ENCODE results near the gene HMX2. TPM values are rescaled to one million over a fixed set of nuclear protein-coding genes. Genes with fewer than 3 reads are reported as not detected.
A peak's percentile ranks its signal among the peaks of the same experiment; 100 is the strongest.

The HMX2 gene
- total RNA-seq, 1 experiment from 2014 or later: 0.46 TPM

- peak overlapping the region; percentile 46 for H3K4me2 ChIP-seq (ENCODE audit: insufficient read depth, insufficient read length, low read length)
- no peak overlapping the region for H4K91ac ChIP-seq (ENCODE audit: insufficient read length, low read depth, low read length)
- H2AFZ ChIP-seq (ENCODE audit: low read length): no peak overlapping the region
- TF ChIP-seq, protein P1, sequence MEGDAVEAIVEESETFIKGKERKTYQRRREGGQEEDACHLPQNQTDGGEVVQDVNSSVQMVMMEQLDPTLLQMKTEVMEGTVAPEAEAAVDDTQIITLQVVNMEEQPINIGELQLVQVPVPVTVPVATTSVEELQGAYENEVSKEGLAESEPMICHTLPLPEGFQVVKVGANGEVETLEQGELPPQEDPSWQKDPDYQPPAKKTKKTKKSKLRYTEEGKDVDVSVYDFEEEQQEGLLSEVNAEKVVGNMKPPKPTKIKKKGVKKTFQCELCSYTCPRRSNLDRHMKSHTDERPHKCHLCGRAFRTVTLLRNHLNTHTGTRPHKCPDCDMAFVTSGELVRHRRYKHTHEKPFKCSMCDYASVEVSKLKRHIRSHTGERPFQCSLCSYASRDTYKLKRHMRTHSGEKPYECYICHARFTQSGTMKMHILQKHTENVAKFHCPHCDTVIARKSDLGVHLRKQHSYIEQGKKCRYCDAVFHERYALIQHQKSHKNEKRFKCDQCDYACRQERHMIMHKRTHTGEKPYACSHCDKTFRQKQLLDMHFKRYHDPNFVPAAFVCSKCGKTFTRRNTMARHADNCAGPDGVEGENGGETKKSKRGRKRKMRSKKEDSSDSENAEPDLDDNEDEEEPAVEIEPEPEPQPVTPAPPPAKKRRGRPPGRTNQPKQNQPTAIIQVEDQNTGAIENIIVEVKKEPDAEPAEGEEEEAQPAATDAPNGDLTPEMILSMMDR (conservative IDR thresholded peaks at IDR 0.05): no peak
- H3K4ac ChIP-seq (ENCODE audit: low read depth, low read length): no peak overlapping the region
- no CpG with 5 or more reads among the region's 76 CpGs for WGBS (ENCODE audit: extremely low coverage, insufficient read length, low lambda C conversion rate)
- H3K27me3 Mint-ChIP-seq (ENCODE audit: low read depth): peaks cover 90% of the 10 kb centered on the region
- peak; percentile 67 for DNase-seq
- no peak overlapping the region for H3K56ac ChIP-seq (ENCODE audit: insufficient read length, low read depth, low read length)
- H2AK5ac ChIP-seq (ENCODE audit: insufficient read length, low read length): no peak overlapping the region
- peak overlapping the region; percentile 79; the same call in 1 of the 2 replicates for H3K14ac ChIP-seq (ENCODE audit: insufficient read depth, low read length)
- no peak overlapping the region for H3K27ac Mint-ChIP-seq
- no peak overlapping the region for H3K9ac ChIP-seq (ENCODE audit: extremely low read depth, insufficient read length, low read length)
- H3K18ac ChIP-seq (ENCODE audit: insufficient read length, low read depth, low read length): peak overlapping the region; percentile 25
- H3K36me3 Mint-ChIP-seq (ENCODE audit: insufficient read depth in 1 of 3, low read depth in 3 of 3): peaks cover 0 to 10% (median 2%) of the 10 kb centered on the region in 3 experiments; a peak in 4 of 7 replicates
- H4K8ac ChIP-seq (replicated peaks; ENCODE audit: insufficient read length, low read depth, low read length): no peak overlapping the region
- H2BK5ac ChIP-seq (ENCODE audit: insufficient read length, low read length): no peak overlapping the region
- no peak overlapping the region for H3K27ac ChIP-seq (ENCODE audit: insufficient read length, low read depth, low read length)
- H3K27me3 ChIP-seq (ENCODE audit: insufficient read depth, low read length): peaks cover 50% of the 10 kb centered on the region
- H3K4me3 Mint-ChIP-seq: peak overlapping the region; percentile 63 to 80
- H3K9me3 ChIP-seq (ENCODE audit: control insufficient read depth, low read depth, low read length): no peaks in the 10 kb centered on the region
- H3K79me1 ChIP-seq (ENCODE audit: insufficient read depth, low read depth, low read length, poor library complexity, severe bottlenecking): no peaks in the 10 kb centered on the region
- peaks cover 23% of the 10 kb centered on the region for H3K23me2 ChIP-seq (ENCODE audit: insufficient read length, low read depth, low read length, poor library complexity, severe bottlenecking)
- H3T11ph ChIP-seq (ENCODE audit: low read length): no peak overlapping the region
- H4K5ac ChIP-seq (ENCODE audit: insufficient read length, low read depth, low read length): no peak overlapping the region
- no peaks in the 10 kb centered on the region for H4K20me1 ChIP-seq (ENCODE audit: control insufficient read depth, insufficient read depth, insufficient read length)
- H2BK120ac ChIP-seq (ENCODE audit: low read depth, low read length, poor library complexity, severe bottlenecking): no peak overlapping the region
- H3K9me3 Mint-ChIP-seq: peaks cover 0 to 2% of the 10 kb centered on the region in 2 experiments; a peak in 2 of 5 replicates
- peaks cover 10% of the 10 kb centered on the region for H3K4me1 ChIP-seq (ENCODE audit: insufficient read depth, low read length)
- peaks cover 42 to 55% of the 10 kb centered on the region in 2 experiments for H3K4me1 Mint-ChIP-seq
- H2BK12ac ChIP-seq (ENCODE audit: insufficient read length, low read depth, low read length): no peak overlapping the region
- no peak overlapping the region for H2BK20ac ChIP-seq (ENCODE audit: low read depth, low read length, poor library complexity, severe bottlenecking)
- H2BK15ac ChIP-seq (ENCODE audit: low read depth, low read length): no peak overlapping the region
- peaks cover 1% of the 10 kb centered on the region; the same call in 1 of the 2 replicates for H3K79me2 ChIP-seq (ENCODE audit: insufficient read depth, low read length)
- H3K23ac ChIP-seq (ENCODE audit: insufficient read length, low read depth, low read length): no peak overlapping the region
Observed at GRCh38 chr10:123149568-123150270, 1.8 kb downstream of the HMX2 start.
